Heart left ventricle (tissue), 16 donors: Measurements from ENCODE around the gene GTSE1. TPM values are rescaled to one million over a fixed set of nuclear protein-coding genes. Genes with fewer than 3 reads are reported as not detected.

Source experiments
- ATAC-seq, 4 donors: fragments of 200-7000 bp; cut with Tn5 transposase; one replicate each; pipeline ENCODE4 v1.9.1; 2020 to 2022; ENCODE audit warnings: moderate library complexity in 4 of 4, mild to moderate bottlenecking in 3 of 4, moderate number of reproducible peaks in 1 of 4
- DNase-seq, 5 donors: peaks; one replicate each; pipeline ENCODE4 v3.0.0-alpha.2; 2020
- H3K27ac ChIP-seq, 12 donors: fragments of 200-600 bp; sonication (generic) in 4 of 12; one replicate each; pipeline versions ENCODE4 v1.5.0 to v1.8.0; 2016 to 2022; ENCODE audit warnings: mild to moderate bottlenecking in 2 of 12
- H3K27me3 ChIP-seq, 9 donors: fragments of 200-600 bp; sonication (generic) in 2 of 9; one replicate each; pipeline versions ENCODE4 v1.5.1 to v1.8.0; 2016 to 2022; ENCODE audit warnings: mild to moderate bottlenecking in 3 of 9
- H3K36me3 ChIP-seq, 9 donors: fragments of 200-600 bp; sonication (generic) in 2 of 9; one replicate each; pipeline versions ENCODE4 v1.5.0 to v1.8.0; 2018 to 2022; ENCODE audit warnings: mild to moderate bottlenecking in 2 of 9
- H3K4me1 ChIP-seq, 12 donors: fragments of 200-600 bp; sonication (generic) in 4 of 12; one replicate each; pipeline versions ENCODE4 v1.5.0 to v1.8.0; 2016 to 2022; ENCODE audit warnings: mild to moderate bottlenecking in 3 of 12
- H3K4me3 ChIP-seq, 12 donors: fragments of 200-600 bp; sonication (generic) in 4 of 12; one replicate each; pipeline versions ENCODE4 v1.5.0 to v1.8.0; 2017 to 2022; ENCODE audit warnings: mild to moderate bottlenecking in 9 of 12, moderate library complexity in 4 of 12
- H3K9me3 ChIP-seq, 12 donors: fragments of 200-600 bp; sonication (generic) in 4 of 12; one replicate each; pipeline versions ENCODE4 v1.5.0 to v1.8.0; 2016 to 2022; ENCODE audit warnings: mild to moderate bottlenecking in 1 of 12
- POLR2A ChIP-seq, 2 donors: fragments of 450-650 bp; IDR thresholded peaks; one replicate each; pipeline ENCODE4 v1.6.1; 2017; ENCODE audit warnings: antibody characterized with exemption in 2 of 2, mild to moderate bottlenecking in 2 of 2, moderate library complexity in 2 of 2
- WGBS, 4 donors: extraction: QIAGEN DNeasy Blood & Tissue Kit in 2 of 4; methylation state at CpG; one replicate each; pipeline versions ENCODE4 v1.1.5 to v1.1.7; 2013 to 2018; 5-methylcytosine and 5-hydroxymethylcytosine counted together
- intact Hi-C, 10 donors: fragments of 100-400 bp; cut with DNase I; formaldehyde crosslinking; loops; one replicate each; pipeline versions ENCODE4 v1.11.1 to v1.14.2; 2022
- polyA plus RNA-seq, 2 donors: library from polyadenylated mRNA; stranded (reverse); fragments of 200-250 nt; gene quantifications; one replicate each; pipeline ENCODE4 v1.2.3, GENCODE V29; 2013
- total RNA-seq, 9 donors: library from RNA; depleted of rRNA in 2 of 9; stranded (reverse); fragments of >200 nt in 2 of 9; fragmentation: NEBNext Ultra II Directional in 3 of 9; extraction: Animal tissue kit (Norgen Biotek cat#: 25700) in 3 of 9; gene quantifications; one replicate each; pipeline versions ENCODE4 v1.1.0 to v1.2.4, GENCODE V29; 2016 to 2023
- TF ChIP-seq, protein P1 (sequence below), 12 donors: fragments of 200-600 bp; sonication (generic) in 4 of 12; IDR thresholded peaks; one replicate each; pipeline versions ENCODE4 v1.5.0 to v1.8.0; 2018 to 2022; ENCODE audit warnings: antibody characterized with exemption in 12 of 12, mild to moderate bottlenecking in 5 of 12
- donor health status: ischemic (EF 13 %, LVEDD 7.1; RV severe dilation, severe dysfunction).
- donor health status: healthy with polysubstance abuse.
- donor health status: DM: no; HTN: yes; CAD: no.
- donor health status: DM: no; HTN: no; CAD: no.
- donor health status: ischemic (EF 25% LVEDD 6.9; RV normal size, moderate dysfunction).
- donor health status: ischemic (EF 25% LVEDD 5.7; RV mildly dilated, moderate dysfunction).
- donor health status: healthy.
- donor health status: DM: yes; HTN: yes; CAD: no.
- donor health status: ischemic (EF 35%, LVEDD 5.7; RV mildly dilated, moderate dysfunction).
- donor health status: nonischemic (EF 11% LVEDD 7.7; RV severe dilation, severe dysfunction).
- donor health status: DM: yes; HTN: yes; CAD: no.
- donor health status: PGD.
- donor health status: ischemic (EF 29% LVEDD 5.4; RV normal size, mild dysfunction).
- donor health status: nonischemic (EF 23%, LVEDD 6.1; RV moderate dilation, normal function).

The GTSE1 gene
- total and polyA plus RNA-seq, 11 donors = 0.19 to 6.9 (median 0.59) TPM; not detected in 1

DNA sequence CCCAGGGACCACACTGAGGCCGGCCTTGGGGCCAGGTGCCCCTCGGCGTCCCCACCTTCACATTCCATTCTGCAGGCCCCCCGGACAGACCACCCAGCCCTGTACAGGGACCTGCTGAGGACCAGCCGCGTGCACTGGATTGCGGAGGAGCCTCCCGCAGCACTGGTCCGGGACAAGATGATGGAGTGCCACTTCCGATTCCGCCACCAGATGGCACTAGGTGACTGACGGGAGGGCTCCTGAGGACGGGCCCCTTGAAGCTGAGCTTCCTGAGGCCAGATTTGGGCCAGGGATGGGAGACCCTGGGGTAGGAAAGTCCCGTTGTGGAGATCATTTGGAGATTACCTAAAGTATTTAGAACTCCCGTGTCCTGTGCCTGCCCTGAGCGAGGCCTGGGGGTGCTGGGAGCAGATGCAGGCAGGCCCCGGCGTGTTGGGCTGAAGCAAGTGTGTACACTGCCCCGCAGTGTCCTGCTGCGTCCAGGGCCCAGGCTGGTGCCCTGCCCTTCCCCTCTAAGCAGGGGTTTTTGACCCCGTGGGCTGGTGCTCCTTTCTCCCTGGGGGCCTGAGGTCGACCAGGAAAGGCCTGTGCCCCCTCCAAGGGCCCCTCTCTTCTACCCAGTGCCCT is 58.8 kb downstream of the GTSE1 start:
- Histone ChIP-seq H3K4me3 (no peak overlapping the region), H3K36me3 (peaks cover 4 to 78% (median 64%) of the 10 kb centered on the region in 9 donors), H3K27me3 (no peaks in the 10 kb centered on the region), H3K4me1 (peaks cover 0 to 47% (median 17%) of the 10 kb centered on the region in 12 donors), H3K27ac (peak overlapping the region in 4 of 12 donors; percentile 20 to 94 (median 57)), H3K9me3 (peaks cover 0 to 8% (median 0%) of the 10 kb centered on the region in 12 donors)
- 41 to 55% (median 51%) methylated on average over 13 to 22 of the region's 22 CpGs for WGBS, 4 donors
- intact Hi-C loops = loop anchor here in 5 of 10 donors (1.0 to 10.0 kb wide), 6 partner anchors 49 to 449 kb away; partner anchors contain the start of gene CELSR1 (in 1 of the 5)
- peak; percentile 62 to 74 (median 71) for DNase-seq
- ATAC-seq = peak; percentile 11 to 49 (median 18)
- no peak for TF ChIP-seq POLR2A (IDR thresholded peaks at IDR 0.05)
- TF ChIP-seq, protein P1, sequence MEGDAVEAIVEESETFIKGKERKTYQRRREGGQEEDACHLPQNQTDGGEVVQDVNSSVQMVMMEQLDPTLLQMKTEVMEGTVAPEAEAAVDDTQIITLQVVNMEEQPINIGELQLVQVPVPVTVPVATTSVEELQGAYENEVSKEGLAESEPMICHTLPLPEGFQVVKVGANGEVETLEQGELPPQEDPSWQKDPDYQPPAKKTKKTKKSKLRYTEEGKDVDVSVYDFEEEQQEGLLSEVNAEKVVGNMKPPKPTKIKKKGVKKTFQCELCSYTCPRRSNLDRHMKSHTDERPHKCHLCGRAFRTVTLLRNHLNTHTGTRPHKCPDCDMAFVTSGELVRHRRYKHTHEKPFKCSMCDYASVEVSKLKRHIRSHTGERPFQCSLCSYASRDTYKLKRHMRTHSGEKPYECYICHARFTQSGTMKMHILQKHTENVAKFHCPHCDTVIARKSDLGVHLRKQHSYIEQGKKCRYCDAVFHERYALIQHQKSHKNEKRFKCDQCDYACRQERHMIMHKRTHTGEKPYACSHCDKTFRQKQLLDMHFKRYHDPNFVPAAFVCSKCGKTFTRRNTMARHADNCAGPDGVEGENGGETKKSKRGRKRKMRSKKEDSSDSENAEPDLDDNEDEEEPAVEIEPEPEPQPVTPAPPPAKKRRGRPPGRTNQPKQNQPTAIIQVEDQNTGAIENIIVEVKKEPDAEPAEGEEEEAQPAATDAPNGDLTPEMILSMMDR (IDR thresholded peaks at IDR 0.05) = peak; percentile 58 to 83 (median 73)

DNA sequence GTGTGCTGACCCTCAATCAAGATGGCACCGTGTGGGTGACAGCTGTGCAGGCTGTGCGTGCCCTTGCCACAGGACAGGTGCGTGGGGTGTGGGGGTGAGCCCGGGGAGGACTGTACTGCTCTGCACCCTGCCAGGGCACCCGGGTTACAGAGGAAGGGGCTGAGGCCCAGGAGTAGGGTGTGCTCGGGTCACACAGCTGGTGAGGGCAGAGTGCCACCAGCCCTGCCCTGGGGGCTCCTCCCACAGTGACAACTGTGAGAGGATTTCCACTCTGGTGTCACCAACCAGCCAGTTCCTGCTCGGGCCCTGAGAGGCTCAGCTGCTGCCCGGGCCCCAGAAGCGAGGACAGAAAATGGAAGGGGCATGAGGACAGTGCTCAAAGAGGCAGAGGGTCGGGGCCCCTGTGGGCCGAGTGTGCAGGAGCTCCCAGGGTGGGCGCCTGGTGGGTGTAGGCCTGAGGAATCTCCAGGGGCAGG is 59.4 kb downstream of the GTSE1 start:
- 74 to 79% (median 75%) methylated on average over 11 to 12 of the region's 12 CpGs for WGBS, 4 donors
- ATAC-seq (peak in 1 of 4 donors; percentile 2), DNase-seq (peak in 3 of 5 donors; percentile 27 to 52 (median 32))
- intact Hi-C loops = loop anchor here in 5 of 10 donors (1.0 to 10.0 kb wide), 6 partner anchors 49 to 449 kb away; partner anchors contain the start of gene CELSR1 (in 1 of the 5)
- Histone ChIP-seq H3K27me3 (no peaks in the 10 kb centered on the region), H3K27ac (peak overlapping the region in 4 of 12 donors; percentile 20 to 90 (median 31)), H3K4me3 (no peak overlapping the region), H3K9me3 (peaks cover 0 to 12% (median 0%) of the 10 kb centered on the region in 12 donors), H3K4me1 (peaks cover 0 to 44% (median 17%) of the 10 kb centered on the region in 12 donors), H3K36me3 (peaks cover 0 to 72% (median 59%) of the 10 kb centered on the region in 9 donors)
- TF ChIP-seq POLR2A (IDR thresholded peaks at IDR 0.05) = no peak
- TF ChIP-seq, protein P1 (IDR thresholded peaks at IDR 0.05) = no peak

DNA sequence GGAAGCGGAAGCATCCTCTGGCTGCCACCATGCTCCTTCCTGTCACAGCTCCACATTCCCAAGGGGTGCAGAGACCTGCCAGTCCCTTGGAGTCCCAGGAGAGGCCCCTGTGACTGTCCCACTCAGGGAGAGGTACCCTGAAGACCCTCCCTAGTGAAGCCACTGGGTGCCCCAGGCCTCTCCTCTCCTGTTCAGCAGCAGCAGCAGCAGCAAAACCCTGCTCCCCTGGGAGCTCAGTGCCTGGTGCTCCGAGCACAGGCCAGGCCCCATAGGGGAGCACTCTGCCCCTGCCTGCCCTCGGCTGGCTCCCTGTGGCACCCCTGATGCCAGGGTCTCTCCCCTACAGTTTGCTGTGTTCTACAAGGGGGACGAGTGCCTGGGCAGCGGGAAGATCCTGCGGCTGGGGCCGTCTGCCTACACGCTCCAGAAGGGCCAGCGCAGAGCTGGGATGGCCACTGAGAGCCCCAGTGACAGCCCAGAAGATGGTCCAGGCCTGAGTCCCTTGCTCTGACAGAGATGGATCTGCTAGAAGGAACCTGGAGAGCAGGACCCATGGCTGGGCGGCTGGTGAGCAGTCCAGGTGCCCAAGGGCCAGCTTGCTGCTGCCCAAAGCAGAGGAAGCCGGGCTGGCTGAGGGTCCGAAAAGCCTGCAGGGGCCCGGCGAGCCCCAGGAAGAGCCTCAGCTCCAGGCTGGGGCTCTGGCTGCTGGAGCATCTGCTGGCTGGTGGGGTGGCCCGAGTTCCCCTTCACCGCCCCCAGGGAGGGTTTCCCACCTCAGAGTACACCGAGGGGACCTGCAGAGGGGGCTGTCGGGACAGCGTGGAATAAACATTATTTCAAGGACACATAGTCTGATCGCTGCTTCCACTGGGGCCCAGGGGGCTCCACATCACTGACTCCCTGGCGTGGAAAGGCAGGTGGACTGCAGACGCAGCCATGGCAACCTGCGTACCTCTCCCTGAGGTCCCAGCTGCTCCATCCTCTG is 60.1 kb downstream of the GTSE1 start:
- WGBS, 4 donors = 85 to 92% (median 88%) methylated on average over 16 to 23 of the region's 23 CpGs
- H3K36me3 ChIP-seq = peaks cover 0 to 65% (median 51%) of the 10 kb centered on the region in 9 donors
- H3K27ac ChIP-seq = no peak overlapping the region
- TF ChIP-seq, protein P1 (IDR thresholded peaks at IDR 0.05) = no peak
- TF ChIP-seq POLR2A (IDR thresholded peaks at IDR 0.05) = no peak
- peaks cover 0 to 12% (median 0%) of the 10 kb centered on the region in 12 donors for H3K9me3 ChIP-seq
- no peaks in the 10 kb centered on the region for H3K27me3 ChIP-seq
- peaks cover 0 to 44% (median 17%) of the 10 kb centered on the region in 12 donors for H3K4me1 ChIP-seq
- ATAC-seq (no peak), DNase-seq (peak in 3 of 5 donors; percentile 20 to 44 (median 25))
- no peak overlapping the region for H3K4me3 ChIP-seq
- intact Hi-C loops = loop anchor here in 4 of 10 donors (5.0 to 10.0 kb wide), 5 partner anchors 48 to 448 kb away; partner anchors contain the start of gene CELSR1 (in 1 of the 4)
